ENCODE measurements around the gene MYO1B.

The MYO1B gene

GRCh38 chr2:191303140-191304005 lies 58.2 kb downstream of the MYO1B start:
- Mint-ChIP-seq H3K27ac (no peak overlapping the region), H3K27me3 (no peaks in the 10 kb centered on the region), H3K4me1 (ENCODE audit: low read depth) (no peaks in the 10 kb centered on the region), H3K9me3 (no peaks in the 10 kb centered on the region), H3K4me3 (no peak overlapping the region), H3K36me3 (ENCODE audit: low read depth) (no peaks in the 10 kb centered on the region)
- intact Hi-C loops (cut with micrococcal nuclease), result no loop called here

- intact Hi-C loops (cut with micrococcal nuclease), result no loop called here
- Mint-ChIP-seq H3K9me3 (no peaks in the 10 kb centered on the region), H3K27ac (no peak overlapping the region), H3K27me3 (no peaks in the 10 kb centered on the region), H3K4me3 (no peak overlapping the region), H3K36me3 (ENCODE audit: low read depth) (no peaks in the 10 kb centered on the region), H3K4me1 (ENCODE audit: low read depth) (no peaks in the 10 kb centered on the region)
These were observed 60.0 kb downstream of the MYO1B start for GRCh38 chr2:191304939-191305875.

GRCh38 chr2:191308026-191308425 lies 62.8 kb downstream of the MYO1B start:
- Mint-ChIP-seq H3K4me3 (no peak overlapping the region), H3K36me3 (ENCODE audit: low read depth) (no peaks in the 10 kb centered on the region), H3K27me3 (no peaks in the 10 kb centered on the region), H3K9me3 (no peaks in the 10 kb centered on the region), H3K4me1 (ENCODE audit: low read depth) (no peaks in the 10 kb centered on the region), H3K27ac (no peak overlapping the region)
- intact Hi-C loops (cut with micrococcal nuclease), result no loop called here

GRCh38 chr2:191311156-191311555 lies 66.0 kb downstream of the MYO1B start:
- intact Hi-C loops (cut with micrococcal nuclease), result no loop called here
- Mint-ChIP-seq H3K4me1 (ENCODE audit: low read depth) (peaks cover 10% of the 10 kb centered on the region), H3K9me3 (no peaks in the 10 kb centered on the region), H3K4me3 (no peak overlapping the region), H3K27ac (no peak overlapping the region), H3K27me3 (no peaks in the 10 kb centered on the region), H3K36me3 (ENCODE audit: low read depth) (no peaks in the 10 kb centered on the region)

- no peaks in the 10 kb centered on the region for H3K9me3 Mint-ChIP-seq
- H3K27me3 Mint-ChIP-seq, result no peaks in the 10 kb centered on the region
- H3K36me3 Mint-ChIP-seq (ENCODE audit: low read depth), result no peaks in the 10 kb centered on the region
- peaks cover 10% of the 10 kb centered on the region for H3K4me1 Mint-ChIP-seq (ENCODE audit: low read depth)
- intact Hi-C loops (cut with micrococcal nuclease), result no loop called here
- H3K4me3 Mint-ChIP-seq, result no peak overlapping the region
- H3K27ac Mint-ChIP-seq, result no peak overlapping the region
These were observed 66.4 kb downstream of the MYO1B start for GRCh38 chr2:191311627-191312026.

GRCh38 chr2:191312163-191312562 lies 67.0 kb downstream of the MYO1B start:
- Mint-ChIP-seq H3K4me3 (no peak overlapping the region), H3K4me1 (ENCODE audit: low read depth) (peaks cover 10% of the 10 kb centered on the region), H3K27me3 (no peaks in the 10 kb centered on the region), H3K36me3 (ENCODE audit: low read depth) (no peaks in the 10 kb centered on the region), H3K27ac (no peak overlapping the region), H3K9me3 (no peaks in the 10 kb centered on the region)
- intact Hi-C loops (cut with micrococcal nuclease), result no loop called here

- H3K36me3 Mint-ChIP-seq (ENCODE audit: low read depth), result no peaks in the 10 kb centered on the region
- H3K27ac Mint-ChIP-seq, result no peak overlapping the region
- H3K9me3 Mint-ChIP-seq, result no peaks in the 10 kb centered on the region
- H3K4me1 Mint-ChIP-seq (ENCODE audit: low read depth), result peaks cover 10% of the 10 kb centered on the region
- H3K4me3 Mint-ChIP-seq, result no peak overlapping the region
- H3K27me3 Mint-ChIP-seq, result no peaks in the 10 kb centered on the region
- intact Hi-C loops (cut with micrococcal nuclease), result no loop called here
These were observed 67.5 kb downstream of the MYO1B start for GRCh38 chr2:191312662-191313061.

GRCh38 chr2:191314697-191315364 lies 69.6 kb downstream of the MYO1B start:
- H3K4me1 Mint-ChIP-seq (ENCODE audit: low read depth), result peaks cover 10% of the 10 kb centered on the region
- H3K27ac Mint-ChIP-seq, result no peak overlapping the region
- no peak overlapping the region for H3K4me3 Mint-ChIP-seq
- no peaks in the 10 kb centered on the region for H3K27me3 Mint-ChIP-seq
- intact Hi-C loops (cut with micrococcal nuclease), result no loop called here
- no peaks in the 10 kb centered on the region for H3K9me3 Mint-ChIP-seq
- H3K36me3 Mint-ChIP-seq (ENCODE audit: low read depth), result no peaks in the 10 kb centered on the region

GRCh38 chr2:191315365-191315752 lies 70.2 kb downstream of the MYO1B start:
- no peaks in the 10 kb centered on the region for H3K27me3 Mint-ChIP-seq
- H3K4me3 Mint-ChIP-seq, result no peak overlapping the region
- H3K27ac Mint-ChIP-seq, result no peak overlapping the region
- no peaks in the 10 kb centered on the region for H3K36me3 Mint-ChIP-seq (ENCODE audit: low read depth)
- H3K9me3 Mint-ChIP-seq, result no peaks in the 10 kb centered on the region
- peaks cover 10% of the 10 kb centered on the region for H3K4me1 Mint-ChIP-seq (ENCODE audit: low read depth)
- intact Hi-C loops (cut with micrococcal nuclease), result no loop called here

GRCh38 chr2:191316246-191316994 lies 71.2 kb downstream of the MYO1B start:
- Mint-ChIP-seq H3K9me3 (no peaks in the 10 kb centered on the region), H3K36me3 (ENCODE audit: low read depth) (no peaks in the 10 kb centered on the region), H3K27ac (peak overlapping the region; percentile 2), H3K4me1 (ENCODE audit: low read depth) (peaks cover 17% of the 10 kb centered on the region), H3K27me3 (no peaks in the 10 kb centered on the region), H3K4me3 (no peak overlapping the region)
- intact Hi-C loops (cut with micrococcal nuclease), result no loop called here

GRCh38 chr2:191318037-191318728 lies 73.0 kb downstream of the MYO1B start:
- Mint-ChIP-seq H3K9me3 (no peaks in the 10 kb centered on the region), H3K36me3 (ENCODE audit: low read depth) (no peaks in the 10 kb centered on the region)
- intact Hi-C loops (cut with micrococcal nuclease), result no loop called here

GRCh38 chr2:191318729-191319078 lies 73.5 kb downstream of the MYO1B start:
- Mint-ChIP-seq H3K36me3 (ENCODE audit: low read depth) (no peaks in the 10 kb centered on the region), H3K9me3 (no peaks in the 10 kb centered on the region), H3K4me3 (no peak overlapping the region), H3K4me1 (ENCODE audit: low read depth) (peaks cover 34% of the 10 kb centered on the region), H3K27ac (no peak overlapping the region), H3K27me3 (no peaks in the 10 kb centered on the region)
- intact Hi-C loops (cut with micrococcal nuclease), result no loop called here

More at GRCh38 chr2:191318037-191318728, 73.0 kb downstream of the MYO1B start:
- Mint-ChIP-seq H3K27me3 (no peaks in the 10 kb centered on the region), H3K4me1 (ENCODE audit: low read depth) (peaks cover 34% of the 10 kb centered on the region), H3K27ac (no peak overlapping the region), H3K4me3 (no peak overlapping the region)

GRCh38 chr2:191319186-191319585 lies 74.0 kb downstream of the MYO1B start:
- Mint-ChIP-seq H3K27ac (no peak overlapping the region), H3K36me3 (ENCODE audit: low read depth) (no peaks in the 10 kb centered on the region), H3K9me3 (no peaks in the 10 kb centered on the region), H3K27me3 (no peaks in the 10 kb centered on the region), H3K4me1 (ENCODE audit: low read depth) (peaks cover 34% of the 10 kb centered on the region), H3K4me3 (no peak overlapping the region)
- intact Hi-C loops (cut with micrococcal nuclease), result no loop called here
